Measurements from ENCODE around the gene COL25A1. TPM values are rescaled to one million over a fixed set of nuclear protein-coding genes. Genes with fewer than 3 reads are reported as not detected.
"Not testable (repeated sequence)": the region's sequence is repeated elsewhere in the genome, so short reads cannot be mapped to it uniquely, and the experiment has no call there.

COL25A1 gene
- total RNA-seq, 1 donor from 2014 or later = 1.3 TPM

DNA sequence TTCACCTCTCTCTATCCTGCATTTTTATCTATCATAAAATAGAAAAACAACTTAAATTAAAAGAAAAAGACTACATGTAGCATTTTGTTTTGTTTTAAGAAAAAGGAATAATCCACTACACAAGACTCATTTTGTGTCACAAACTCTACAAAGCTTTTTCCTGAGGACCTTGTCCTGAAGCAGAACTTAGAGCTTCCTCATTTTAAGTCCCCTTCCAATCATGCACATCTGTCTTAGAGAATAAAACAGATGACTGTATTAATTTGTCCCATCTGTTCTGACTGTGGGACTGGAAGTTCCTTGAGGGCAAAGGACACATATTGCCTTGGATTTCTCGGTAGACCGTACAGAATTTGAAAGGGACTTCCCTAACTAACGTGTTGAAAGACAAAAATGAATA lies 218.5 kb downstream of the COL25A1 start:
- TF ChIP-seq CTCF (IDR thresholded peaks at IDR 0.05) = no peak
- Mint-ChIP-seq H3K4me1 (ENCODE audit: unreplicated experiment) (peaks cover 11% of the 10 kb centered on the region), H3K36me3 (ENCODE audit: unreplicated experiment) (no peaks in the 10 kb centered on the region)

GRCh38 chr4:109079731-109080130 lies 222.7 kb downstream of the COL25A1 start:
- Mint-ChIP-seq H3K4me3 (ENCODE audit: unreplicated experiment) (no peak overlapping the region), H3K4me1 (ENCODE audit: unreplicated experiment) (peaks cover 43% of the 10 kb centered on the region), H3K27ac (ENCODE audit: unreplicated experiment) (peak overlapping the region; percentile 70), H3K27me3 (ENCODE audit: unreplicated experiment) (no peaks in the 10 kb centered on the region), H3K9me3 (ENCODE audit: unreplicated experiment) (no peaks in the 10 kb centered on the region), H3K36me3 (ENCODE audit: unreplicated experiment) (no peaks in the 10 kb centered on the region)
- DNase-seq (ENCODE audit: extremely low spot score, unreplicated experiment) = no peak
- TF ChIP-seq CTCF (IDR thresholded peaks at IDR 0.05) = no peak

More for the DNA sequence above, 218.5 kb downstream of the COL25A1 start:
- no peaks in the 10 kb centered on the region for H3K9me3 Mint-ChIP-seq (ENCODE audit: unreplicated experiment)
- H3K4me3 Mint-ChIP-seq (ENCODE audit: unreplicated experiment) = no peak overlapping the region
- H3K27me3 Mint-ChIP-seq (ENCODE audit: unreplicated experiment) = peaks cover 1% of the 10 kb centered on the region
- DNase-seq (ENCODE audit: extremely low spot score, unreplicated experiment) = no peak
- no peak overlapping the region for H3K27ac Mint-ChIP-seq (ENCODE audit: unreplicated experiment)

DNA sequence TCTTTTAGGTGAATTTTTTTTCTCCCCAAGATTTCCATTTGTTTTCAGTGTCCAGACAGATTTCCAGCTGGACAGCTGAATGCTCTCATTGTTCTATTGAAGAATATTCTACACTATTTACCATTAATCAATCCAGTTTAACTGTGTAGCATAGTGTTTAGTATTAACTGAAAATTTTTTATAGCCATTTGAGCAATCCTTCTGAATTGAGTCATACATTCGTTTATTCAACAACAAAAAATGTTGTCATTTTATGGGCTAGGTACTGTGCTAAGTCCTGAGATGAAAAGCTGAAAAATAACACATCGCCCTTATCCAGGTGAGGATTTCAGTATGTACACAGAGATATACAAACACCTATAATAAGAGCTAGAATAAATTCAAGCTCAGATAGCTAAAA lies 223.3 kb downstream of the COL25A1 start:
- no peak for TF ChIP-seq CTCF (IDR thresholded peaks at IDR 0.05)
- no peaks in the 10 kb centered on the region for H3K9me3 Mint-ChIP-seq (ENCODE audit: unreplicated experiment)
- peaks cover 43% of the 10 kb centered on the region for H3K4me1 Mint-ChIP-seq (ENCODE audit: unreplicated experiment)
- H3K4me3 Mint-ChIP-seq (ENCODE audit: unreplicated experiment) = no peak overlapping the region
- H3K36me3 Mint-ChIP-seq (ENCODE audit: unreplicated experiment) = no peaks in the 10 kb centered on the region
- no peak for DNase-seq (ENCODE audit: extremely low spot score, unreplicated experiment)
- peak overlapping the region; percentile 70 for H3K27ac Mint-ChIP-seq (ENCODE audit: unreplicated experiment)
- H3K27me3 Mint-ChIP-seq (ENCODE audit: unreplicated experiment) = no peaks in the 10 kb centered on the region

- Mint-ChIP-seq H3K4me3 (ENCODE audit: unreplicated experiment) (no peak overlapping the region), H3K36me3 (ENCODE audit: unreplicated experiment) (no peaks in the 10 kb centered on the region), H3K9me3 (ENCODE audit: unreplicated experiment) (no peaks in the 10 kb centered on the region), H3K4me1 (ENCODE audit: unreplicated experiment) (peaks cover 43% of the 10 kb centered on the region), H3K27me3 (ENCODE audit: unreplicated experiment) (no peaks in the 10 kb centered on the region), H3K27ac (ENCODE audit: unreplicated experiment) (peak overlapping the region; percentile 70)
- no peak for DNase-seq (ENCODE audit: extremely low spot score, unreplicated experiment)
- no peak for TF ChIP-seq CTCF (IDR thresholded peaks at IDR 0.05)
Measured at GRCh38 chr4:109078724-109079123, 223.7 kb downstream of the COL25A1 start.

DNA sequence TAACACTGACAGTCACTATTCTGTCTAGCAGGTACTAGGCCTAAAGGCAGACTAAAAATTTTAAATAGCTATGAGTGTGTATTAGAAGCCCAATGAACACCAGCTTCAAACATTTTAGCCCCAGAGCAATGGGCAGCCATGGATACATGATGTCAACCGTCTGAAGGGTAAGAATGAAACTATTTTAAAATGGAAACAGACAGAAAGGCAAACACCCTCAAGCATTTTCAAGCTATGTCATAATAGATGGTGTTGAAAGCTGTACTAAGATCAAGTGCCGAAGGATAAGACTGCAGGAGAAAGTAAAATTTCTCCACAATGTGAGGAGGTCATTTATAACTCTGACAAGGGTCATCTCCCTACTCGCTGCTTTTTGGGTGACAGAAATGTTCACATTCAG lies 225.0 kb downstream of the COL25A1 start:
- no peaks in the 10 kb centered on the region for H3K9me3 Mint-ChIP-seq (ENCODE audit: unreplicated experiment)
- no peaks in the 10 kb centered on the region for H3K36me3 Mint-ChIP-seq (ENCODE audit: unreplicated experiment)
- H3K4me3 Mint-ChIP-seq (ENCODE audit: unreplicated experiment) = no peak overlapping the region
- no peak for TF ChIP-seq CTCF (IDR thresholded peaks at IDR 0.05)
- peaks cover 53% of the 10 kb centered on the region for H3K4me1 Mint-ChIP-seq (ENCODE audit: unreplicated experiment)
- H3K27me3 Mint-ChIP-seq (ENCODE audit: unreplicated experiment) = no peaks in the 10 kb centered on the region
- H3K27ac Mint-ChIP-seq (ENCODE audit: unreplicated experiment) = peak overlapping the region; percentile 70
- no peak for DNase-seq (ENCODE audit: extremely low spot score, unreplicated experiment)

DNA sequence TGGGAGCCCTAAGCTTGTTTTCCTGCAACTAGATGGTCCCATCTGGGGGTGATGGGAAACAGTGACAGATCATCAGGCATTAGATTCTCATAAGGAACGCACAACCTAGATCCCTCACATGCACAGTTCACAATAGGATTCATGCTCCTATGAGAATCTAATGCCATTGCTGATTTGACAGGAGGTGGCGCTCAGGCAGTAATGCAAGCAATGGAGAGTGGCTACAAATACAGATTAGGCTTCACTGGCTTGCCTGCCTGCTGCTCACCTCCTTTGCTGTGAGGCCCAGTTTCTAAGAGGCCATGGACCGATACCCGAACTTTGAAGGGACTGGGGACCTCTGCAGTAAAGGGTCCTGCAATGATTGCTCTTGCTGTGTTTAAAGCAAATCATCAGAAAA lies 225.7 kb downstream of the COL25A1 start:
- not testable (repeated sequence) for H3K4me3 Mint-ChIP-seq (ENCODE audit: unreplicated experiment); DNase-seq (ENCODE audit: extremely low spot score, unreplicated experiment); H3K9me3 Mint-ChIP-seq (ENCODE audit: unreplicated experiment); H3K27me3 Mint-ChIP-seq (ENCODE audit: unreplicated experiment); H3K36me3 Mint-ChIP-seq (ENCODE audit: unreplicated experiment)
- peak overlapping the region; percentile 70 for H3K27ac Mint-ChIP-seq (ENCODE audit: unreplicated experiment)
- peaks cover 57% of the 10 kb centered on the region for H3K4me1 Mint-ChIP-seq (ENCODE audit: unreplicated experiment)
